ENCODE measurements around the gene ITFG1. TPM values are rescaled to one million over a fixed set of nuclear protein-coding genes. Genes with fewer than 3 reads are reported as not detected.

ITFG1 gene
- total and polyA plus RNA-seq, 2 of the 8 experiments (the other 6 are each of a cell fraction or from before 2014, with no cell fraction given), result 13.8 to 22.2 TPM

GRCh38 chr16:47142486-47142820 lies 318.4 kb downstream of the ITFG1 start:
- Histone ChIP-seq H2AFZ (ENCODE audit: low read length) (no peak overlapping the region), H3K79me1 (ENCODE audit: low read depth, low read length) (no peaks in the 10 kb centered on the region), H3K18ac (ENCODE audit: extremely low read depth, low read length) (no peak overlapping the region), H4K5ac (ENCODE audit: insufficient read length, low read depth, low read length) (no peak overlapping the region), H3K4me1 (replicated peaks in 1 of 4; ENCODE audit: control insufficient read depth in 3 of 4, insufficient read depth in 4 of 4, low read length in 3 of 4) (0 out of 7 replicates have a peak, but pooled peaks cover 0 to 2% (median 0%) of the 10 kb centered on the region in 4 experiments), H4K8ac (ENCODE audit: extremely low read depth, insufficient read depth, low read length) (no peak overlapping the region), H3K23me2 (ENCODE audit: low read depth, low read length) (peaks cover 2% of the 10 kb centered on the region; the same call in 1 of the 2 replicates), H2BK12ac (ENCODE audit: low read depth, low read length) (no peak overlapping the region), H3K27ac (ENCODE audit: low read depth, low read length) (no peak overlapping the region), H2BK120ac (replicated peaks; ENCODE audit: low read depth, low read length) (no peak overlapping the region), H3K4me2 (ENCODE audit: insufficient read depth in 1 of 2, low read depth in 2 of 2, low read length in 2 of 2) (peak overlapping the region; percentile 38 to 67), H3K36me3 (ENCODE audit: control insufficient read depth in 2 of 4, insufficient read depth in 4 of 4, low read length in 3 of 4) (no peaks in the 10 kb centered on the region), H3K56ac (replicated peaks; ENCODE audit: insufficient read length, low read depth, low read length) (no peak overlapping the region), H3K9me3 (ENCODE audit: insufficient read depth in 2 of 2, low read depth in 1 of 2, low read length in 1 of 2) (no peaks in the 10 kb centered on the region), H2BK20ac (ENCODE audit: low read length) (no peak overlapping the region), H4K20me1 (replicated peaks in 1 of 2; ENCODE audit: control insufficient read depth in 1 of 2, insufficient read depth in 2 of 2, low read length in 2 of 2) (peaks cover 2% of the 10 kb centered on the region in 2 experiments), H3K4me3 (ENCODE audit: extremely low read depth in 1 of 4, insufficient read depth in 2 of 4, low read depth in 3 of 4, low read length in 4 of 4) (peak overlapping the region; percentile 51 to 79 (median 70)), H3K4ac (replicated peaks; ENCODE audit: insufficient read length, low read depth, low read length) (no peak overlapping the region), H2AK5ac (ENCODE audit: low read depth, low read length) (no peak overlapping the region), H3K23ac (ENCODE audit: insufficient read length) (no peak overlapping the region), H3K14ac (ENCODE audit: insufficient read length) (no peak overlapping the region), H2BK15ac (ENCODE audit: low read length) (no peak overlapping the region), H2BK5ac (ENCODE audit: low read depth, low read length) (no peak overlapping the region), H4K91ac (replicated peaks; ENCODE audit: insufficient read length, low read length) (no peak overlapping the region), H3K9ac (replicated peaks in 1 of 4; ENCODE audit: extremely low read depth in 1 of 4, low read depth in 3 of 4, low read length in 3 of 4) (no peak overlapping the region), H3K27me3 (replicated peaks in 1 of 4; ENCODE audit: control insufficient read depth in 3 of 4, extremely low read depth in 1 of 4, insufficient read depth in 3 of 4, low read length in 3 of 4) (peaks cover 2 to 31% (median 19%) of the 10 kb centered on the region in 4 experiments), H3K79me2 (ENCODE audit: control insufficient read depth in 1 of 2, insufficient read depth in 2 of 2, low read length in 2 of 2) (peaks cover 0 to 28% of the 10 kb centered on the region in 2 experiments; a peak in 2 of 4 replicates)
- no peak for FAIRE-seq
- no peak for DNase-seq (ENCODE audit: low read depth in 1 of 2, low spot score in 2 of 2)
- CTCF ChIA-PET (ENCODE audit: partially characterized antibody), result interaction anchor here (0.9 to 5.2 kb wide), 28 partner anchors 10 to 1015 kb away, joined by 3 to 27 read pairs (median 4); partner anchors contain the start of genes ITFG1 and PHKB
- POLR2A ChIA-PET (ENCODE audit: partially characterized antibody), result no interaction called here
- WGBS, 2 experiments (ENCODE audit: extremely low coverage in 1 of 2, insufficient coverage in 1 of 2, insufficient read length in 1 of 2, insufficient replicate concordance in 2 of 2, low coverage in 1 of 2, low lambda C conversion rate in 2 of 2, missing lambda C conversion rate in 1 of 2), result 13% methylated on average over 8 of the region's 8 CpGs; no CpG with 5 or more reads in 1 of the 2 experiments
- no peak for TF ChIP-seq BRCA1 (IDR thresholded peaks at IDR 0.05; ENCODE audit: low read depth, low read length)
- no peak for TF ChIP-seq EGR1 (IDR thresholded peaks at IDR 0.05; ENCODE audit: borderline replicate concordance, low read depth, low read length)
- TF ChIP-seq RNF2 (IDR thresholded peaks at IDR 0.05; ENCODE audit: borderline replicate concordance, low read depth, low read length, missing control alignments, poor library complexity, severe bottlenecking), result no peak
- no peak for TF ChIP-seq RXRA (IDR thresholded peaks at IDR 0.05; ENCODE audit: insufficient read depth, low read depth, low read length)
- no peak for TF ChIP-seq HDAC2 (IDR thresholded peaks at IDR 0.05; ENCODE audit: borderline replicate concordance in 1 of 2, low read depth in 2 of 2, low read length in 2 of 2)
- no peak for TF ChIP-seq TAF7 (optimal IDR thresholded peaks at IDR 0.05; ENCODE audit: borderline replicate concordance, low read depth, low read length)
- no peak for TF ChIP-seq TBP (IDR thresholded peaks at IDR 0.05; ENCODE audit: low read depth, low read length)
- TF ChIP-seq RFX5 (IDR thresholded peaks at IDR 0.05; ENCODE audit: borderline replicate concordance, low read depth, low read length), result no peak

Data from H1 (cell line).